Muscle of arm (tissue), 12 donors: ENCODE measurements around the gene NUP210L. TPM values are rescaled to one million over a fixed set of nuclear protein-coding genes. Genes with fewer than 3 reads are reported as not detected.
A peak's percentile ranks its signal among the peaks of the same experiment; 100 is the strongest.
"Not testable (repeated sequence)": the region's sequence is repeated elsewhere in the genome, so short reads cannot be mapped to it uniquely, and the experiment has no call there.

Source experiments
- DNase-seq: peaks from one replicate; pipeline ENCODE4 v3.0.0-alpha.2; 2013
- polyA plus RNA-seq, 12 donors: library from polyadenylated mRNA; unstranded; fragments of 120-200 nt; gene quantifications; one replicate each; pipeline ENCODE4 v1.2.1, GENCODE V29; 2013; ENCODE audit not compliant: insufficient read length in 12 of 12

NUP210L gene
- polyA plus RNA-seq, 12 donors = 0.08 to 0.12 (median 0.11) TPM; not detected in 9

GRCh38 chr1:153991806-153992205, 163.1 kb downstream of the NUP210L start:
- no peak for DNase-seq

- DNase-seq = no peak
These were observed 163.7 kb downstream of the NUP210L start for GRCh38 chr1:153991151-153991630.

GRCh38 chr1:153990468-153991150, 164.3 kb downstream of the NUP210L start, which contains the start of gene RPS27:
RPS27 (plus strand) TSS chr1:153990762; CDS start chr1:153990797, 35 bp downstream.
- DNase-seq = peak; percentile 97

GRCh38 chr1:153987621-153988020, 167.3 kb downstream of the NUP210L start:
- no peak for DNase-seq

GRCh38 chr1:153985941-153986761, 168.7 kb downstream of the NUP210L start, which contains the start of gene RAB13:
RAB13 (minus strand) TSS chr1:153986339; CDS start chr1:153986236, 103 bp downstream.
- peak; percentile 87 for DNase-seq

GRCh38 chr1:153985341-153985912, 169.4 kb downstream of the NUP210L start:
- DNase-seq = no peak

- DNase-seq = no peak
These were observed 170.6 kb downstream of the NUP210L start for GRCh38 chr1:153984123-153984894.

- DNase-seq = not testable (repeated sequence)
These were observed 173.1 kb downstream of the NUP210L start for GRCh38 chr1:153981735-153982134.

- not testable (repeated sequence) for DNase-seq
These were observed 175.8 kb downstream of the NUP210L start for GRCh38 chr1:153979091-153979490.

- DNase-seq = no peak
These were observed 176.5 kb downstream of the NUP210L start for GRCh38 chr1:153978274-153978909.

GRCh38 chr1:153977250-153978240, 177.3 kb downstream of the NUP210L start, which contains the start of gene JTB:
JTB (minus strand) TSS chr1:153977674; CDS start chr1:153977252, 422 bp downstream.
- DNase-seq = peak; percentile 87

GRCh38 chr1:153976819-153977249, 178.0 kb downstream of the NUP210L start:
- no peak for DNase-seq

GRCh38 chr1:153973525-153973924, 181.3 kb downstream of the NUP210L start:
- no peak for DNase-seq

GRCh38 chr1:153973071-153973470, 181.8 kb downstream of the NUP210L start:
- no peak for DNase-seq

- no peak for DNase-seq
These were observed 184.5 kb downstream of the NUP210L start for GRCh38 chr1:153970346-153970745.

GRCh38 chr1:153968972-153969371, 185.9 kb downstream of the NUP210L start:
- DNase-seq = no peak

- no peak for DNase-seq
These were observed 186.5 kb downstream of the NUP210L start for GRCh38 chr1:153968408-153968807.

GRCh38 chr1:153968000-153968363, 186.9 kb downstream of the NUP210L start:
- no peak for DNase-seq
